Activated T-cell treated with anti-CD3 and anti-CD28 coated beads, Interleukin-2, amount 50 U/mL, for 24 hours (primary cell): Measurements from ENCODE around the gene GTF2F2.

Experiments
- DNase-seq: peaks from one replicate; pipeline ENCODE4 v3.0.0-alpha.2; 2020
- H3K27ac Mint-ChIP-seq: 2 replicates; pipeline ENCODE4 v1.8.0; 2020; ENCODE audit warnings: mild to moderate bottlenecking, mixed read lengths
- H3K27me3 Mint-ChIP-seq: 2 replicates; pipeline ENCODE4 v1.8.0; 2020; ENCODE audit warnings: mixed read lengths
- H3K36me3 Mint-ChIP-seq: 2 replicates; pipeline ENCODE4 v1.8.0; 2020; ENCODE audit warnings: low read depth, mixed read lengths
- H3K4me1 Mint-ChIP-seq: 2 replicates; pipeline ENCODE4 v1.8.0; 2020; ENCODE audit warnings: low read depth, mixed read lengths
- H3K4me3 Mint-ChIP-seq: 2 replicates; pipeline ENCODE4 v1.8.0; 2020; ENCODE audit warnings: mild to moderate bottlenecking, moderate library complexity, mixed read lengths
- H3K9me3 Mint-ChIP-seq: 2 replicates; pipeline ENCODE4 v1.8.0; 2020; ENCODE audit warnings: mixed read lengths

GTF2F2 gene

DNA sequence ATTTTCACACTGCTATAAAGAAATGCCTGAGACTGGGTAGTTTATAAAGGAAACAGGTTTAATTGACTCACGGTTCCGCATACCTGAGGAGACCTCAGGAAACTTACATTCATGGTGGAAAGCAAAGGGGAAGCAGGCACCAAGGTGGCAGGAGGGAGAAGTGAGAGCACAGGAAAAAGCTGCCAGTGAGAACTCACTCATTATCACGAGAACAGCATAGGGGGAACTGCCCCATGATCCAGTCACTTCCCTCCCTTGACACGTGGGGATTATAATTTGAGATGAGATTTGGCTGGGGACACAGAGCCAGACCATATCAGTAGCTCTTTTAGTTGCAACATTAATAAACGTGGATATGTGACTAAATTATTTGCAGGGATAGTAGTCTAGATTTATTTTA is 84.8 kb downstream of the GTF2F2 start:
- no peak for DNase-seq

DNA sequence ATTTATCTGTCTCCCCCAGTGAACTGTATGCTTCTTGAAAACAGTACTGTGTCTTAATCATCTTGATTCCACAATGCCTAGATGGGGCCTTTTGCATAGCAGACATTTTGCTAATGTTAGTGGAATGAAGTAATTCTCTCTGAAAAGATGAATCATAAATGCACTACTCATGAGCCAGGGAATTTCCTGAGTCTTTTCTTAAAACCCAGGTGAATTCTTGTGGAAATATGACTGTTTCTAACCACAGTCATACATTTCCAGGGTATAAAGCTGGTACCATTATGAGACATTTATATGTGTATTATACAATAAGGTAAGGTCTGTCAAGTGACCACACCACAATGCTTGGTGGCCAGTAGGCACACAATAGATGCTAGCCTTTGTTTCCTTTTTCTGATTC is 86.0 kb downstream of the GTF2F2 start:
- peaks cover 32% of the 10 kb centered on the region for H3K4me1 Mint-ChIP-seq
- H3K36me3 Mint-ChIP-seq, result peaks cover 54% of the 10 kb centered on the region
- no peaks in the 10 kb centered on the region for H3K27me3 Mint-ChIP-seq
- H3K27ac Mint-ChIP-seq, result peak overlapping the region; percentile 83
- no peak overlapping the region for H3K4me3 Mint-ChIP-seq
- DNase-seq, result no peak
- H3K9me3 Mint-ChIP-seq, result no peaks in the 10 kb centered on the region

More for the DNA sequence above, 84.8 kb downstream of the GTF2F2 start:
- Mint-ChIP-seq H3K27ac (peak overlapping the region; percentile 14), H3K36me3 (peaks cover 52% of the 10 kb centered on the region), H3K4me1 (peaks cover 32% of the 10 kb centered on the region), H3K9me3 (no peaks in the 10 kb centered on the region), H3K27me3 (no peaks in the 10 kb centered on the region), H3K4me3 (no peak overlapping the region)

DNA sequence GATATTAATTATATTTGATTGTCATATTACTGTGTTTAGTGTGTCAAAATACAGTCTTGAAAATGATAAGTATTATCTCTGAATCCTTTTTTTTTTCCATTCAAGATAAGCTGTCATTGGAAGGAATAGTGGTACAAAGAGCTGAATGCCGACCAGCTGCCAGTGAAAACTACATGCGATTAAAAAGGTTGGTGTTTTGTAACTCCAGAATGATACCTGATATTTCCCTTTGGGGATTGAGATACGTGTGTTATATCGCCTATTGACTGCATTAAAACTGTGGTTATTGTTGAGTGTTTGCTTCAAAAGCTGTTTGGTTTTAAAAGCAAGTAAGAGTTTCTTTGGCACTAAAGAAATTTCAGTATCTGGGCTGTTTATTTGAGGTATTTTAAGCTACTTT is 87.0 kb downstream of the GTF2F2 start:
- Mint-ChIP-seq H3K27ac (no peak overlapping the region), H3K36me3 (peaks cover 46% of the 10 kb centered on the region), H3K4me3 (no peak overlapping the region), H3K27me3 (no peaks in the 10 kb centered on the region), H3K4me1 (peaks cover 31% of the 10 kb centered on the region), H3K9me3 (no peaks in the 10 kb centered on the region)
- no peak for DNase-seq

DNA sequence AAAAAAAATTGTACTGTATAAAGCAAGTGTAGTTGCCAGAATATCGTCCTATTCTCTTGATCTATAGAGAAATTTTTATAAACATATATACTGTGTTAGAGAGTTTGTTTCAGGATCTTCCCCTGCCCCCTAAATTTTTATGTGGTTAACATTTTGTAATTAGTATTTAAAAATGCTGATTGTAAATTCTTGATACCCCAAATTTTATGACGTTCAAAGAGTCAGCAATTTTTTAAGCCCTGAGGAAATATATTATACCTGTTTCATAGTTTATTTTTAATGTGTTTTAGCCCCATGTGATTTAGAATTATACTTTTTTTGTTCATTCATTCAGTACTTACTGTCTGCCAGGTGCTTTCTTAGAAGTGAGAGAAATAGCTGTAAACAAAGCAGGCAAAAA is 87.8 kb downstream of the GTF2F2 start:
- Mint-ChIP-seq H3K36me3 (peaks cover 44% of the 10 kb centered on the region), H3K9me3 (no peaks in the 10 kb centered on the region), H3K4me3 (no peak overlapping the region), H3K4me1 (peaks cover 27% of the 10 kb centered on the region), H3K27ac (no peak overlapping the region), H3K27me3 (no peaks in the 10 kb centered on the region)
- DNase-seq, result no peak

DNA sequence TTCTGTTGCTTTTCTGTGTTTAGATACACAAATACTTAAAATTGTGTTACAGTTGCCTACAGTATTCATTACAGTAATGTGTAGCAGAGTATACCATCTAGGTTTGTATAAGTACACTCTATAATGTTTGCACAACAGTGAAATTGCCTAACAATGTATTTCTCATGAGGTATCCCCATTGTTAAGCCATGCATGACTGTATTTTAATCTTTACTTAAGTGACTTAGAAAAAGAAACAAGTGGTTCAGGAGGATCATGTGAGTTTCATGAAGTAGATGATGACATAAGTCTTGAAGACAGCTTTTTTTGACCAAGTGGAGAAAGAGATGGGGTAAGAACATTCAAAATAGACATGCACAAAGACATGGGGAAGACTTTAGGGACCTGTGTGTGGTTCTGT is 88.9 kb downstream of the GTF2F2 start:
- DNase-seq, result no peak
- no peaks in the 10 kb centered on the region for H3K9me3 Mint-ChIP-seq
- H3K4me1 Mint-ChIP-seq, result peaks cover 24% of the 10 kb centered on the region
- no peak overlapping the region for H3K4me3 Mint-ChIP-seq
- H3K36me3 Mint-ChIP-seq, result peaks cover 48% of the 10 kb centered on the region
- H3K27me3 Mint-ChIP-seq, result no peaks in the 10 kb centered on the region
- H3K27ac Mint-ChIP-seq, result no peak overlapping the region

DNA sequence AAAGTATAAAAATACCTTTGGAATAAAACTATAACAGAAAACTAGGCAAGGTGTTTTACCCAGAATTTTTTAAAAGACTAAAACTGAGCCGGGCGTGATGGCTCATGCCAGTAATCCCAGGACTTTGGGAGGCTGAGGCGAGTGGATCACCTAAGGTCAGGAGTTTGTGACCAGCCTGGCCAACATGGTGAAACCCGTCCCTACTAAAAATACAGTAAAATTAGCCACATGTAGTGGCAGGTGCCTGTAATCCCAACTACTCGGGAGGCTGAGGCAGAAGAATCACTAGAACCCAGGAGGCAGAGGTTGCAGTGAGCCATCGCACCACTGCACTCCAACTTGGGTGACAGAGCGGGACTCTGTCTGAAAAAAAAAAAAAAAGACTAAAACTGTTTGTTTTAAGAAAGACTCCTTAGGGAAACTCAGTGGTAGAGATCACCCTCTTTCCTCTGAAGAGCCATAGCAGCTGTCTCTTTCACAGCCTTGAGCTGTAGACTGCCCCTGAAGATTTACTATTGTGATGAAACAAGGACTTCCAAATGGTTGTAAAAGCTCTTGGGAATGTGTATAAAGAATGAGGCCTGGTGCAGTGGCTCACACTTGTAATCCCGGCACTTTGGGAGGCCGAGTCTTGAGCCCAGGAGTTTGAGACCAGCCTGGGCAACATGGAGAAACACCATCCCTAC is 95.2 kb downstream of the GTF2F2 start:
- H3K27me3 Mint-ChIP-seq, result no peaks in the 10 kb centered on the region
- no peak for DNase-seq
- H3K27ac Mint-ChIP-seq, result no peak overlapping the region
- peaks cover 27% of the 10 kb centered on the region for H3K4me1 Mint-ChIP-seq
- H3K36me3 Mint-ChIP-seq, result peaks cover 42% of the 10 kb centered on the region
- H3K9me3 Mint-ChIP-seq, result no peaks in the 10 kb centered on the region
- H3K4me3 Mint-ChIP-seq, result no peak overlapping the region

DNA sequence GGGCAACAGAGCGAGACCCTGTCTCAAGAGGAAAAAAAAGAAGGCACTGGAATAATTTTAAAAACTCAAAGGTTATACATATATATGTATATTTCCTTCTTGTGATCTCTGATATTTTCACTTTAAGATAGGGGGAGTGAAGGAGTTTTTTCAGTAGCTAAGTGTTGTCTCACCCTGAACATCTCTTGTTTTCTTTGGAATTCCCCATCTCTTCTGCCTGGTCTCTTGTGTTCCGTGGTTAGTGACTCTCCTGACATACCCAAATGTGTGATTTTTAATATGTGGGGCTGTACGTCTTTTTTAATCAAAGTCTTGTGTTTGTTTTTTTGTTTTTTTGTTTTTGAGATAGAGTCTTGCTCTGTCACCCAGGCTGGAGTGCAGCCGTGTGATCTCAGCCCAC is 95.9 kb downstream of the GTF2F2 start:
- Mint-ChIP-seq H3K27ac (no peak overlapping the region), H3K4me1 (peaks cover 27% of the 10 kb centered on the region), H3K4me3 (no peak overlapping the region), H3K9me3 (no peaks in the 10 kb centered on the region), H3K27me3 (no peaks in the 10 kb centered on the region), H3K36me3 (peaks cover 41% of the 10 kb centered on the region)
- DNase-seq, result no peak

DNA sequence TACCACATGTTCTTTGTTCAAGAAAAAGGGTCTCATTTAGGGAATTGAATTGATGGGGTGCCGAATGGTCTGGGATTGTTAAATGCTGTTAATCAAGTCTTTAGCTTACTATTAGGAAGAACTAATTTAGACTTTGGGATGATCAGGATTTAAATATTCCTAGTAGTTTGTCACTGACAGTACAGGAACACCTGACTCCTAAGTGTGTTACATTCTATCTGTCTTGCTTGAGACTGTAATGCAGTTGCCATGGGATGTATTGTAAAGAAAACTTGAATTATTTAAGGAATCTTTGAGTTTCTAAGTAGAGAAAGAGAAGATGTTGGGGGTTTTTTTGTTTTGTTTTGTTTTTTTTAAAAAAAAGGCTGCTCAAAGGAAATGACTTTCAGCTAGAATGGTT is 98.4 kb downstream of the GTF2F2 start:
- H3K36me3 Mint-ChIP-seq, result peaks cover 40% of the 10 kb centered on the region
- no peak overlapping the region for H3K27ac Mint-ChIP-seq
- no peak for DNase-seq
- peaks cover 27% of the 10 kb centered on the region for H3K4me1 Mint-ChIP-seq
- H3K9me3 Mint-ChIP-seq, result no peaks in the 10 kb centered on the region
- H3K27me3 Mint-ChIP-seq, result no peaks in the 10 kb centered on the region
- H3K4me3 Mint-ChIP-seq, result no peak overlapping the region

DNA sequence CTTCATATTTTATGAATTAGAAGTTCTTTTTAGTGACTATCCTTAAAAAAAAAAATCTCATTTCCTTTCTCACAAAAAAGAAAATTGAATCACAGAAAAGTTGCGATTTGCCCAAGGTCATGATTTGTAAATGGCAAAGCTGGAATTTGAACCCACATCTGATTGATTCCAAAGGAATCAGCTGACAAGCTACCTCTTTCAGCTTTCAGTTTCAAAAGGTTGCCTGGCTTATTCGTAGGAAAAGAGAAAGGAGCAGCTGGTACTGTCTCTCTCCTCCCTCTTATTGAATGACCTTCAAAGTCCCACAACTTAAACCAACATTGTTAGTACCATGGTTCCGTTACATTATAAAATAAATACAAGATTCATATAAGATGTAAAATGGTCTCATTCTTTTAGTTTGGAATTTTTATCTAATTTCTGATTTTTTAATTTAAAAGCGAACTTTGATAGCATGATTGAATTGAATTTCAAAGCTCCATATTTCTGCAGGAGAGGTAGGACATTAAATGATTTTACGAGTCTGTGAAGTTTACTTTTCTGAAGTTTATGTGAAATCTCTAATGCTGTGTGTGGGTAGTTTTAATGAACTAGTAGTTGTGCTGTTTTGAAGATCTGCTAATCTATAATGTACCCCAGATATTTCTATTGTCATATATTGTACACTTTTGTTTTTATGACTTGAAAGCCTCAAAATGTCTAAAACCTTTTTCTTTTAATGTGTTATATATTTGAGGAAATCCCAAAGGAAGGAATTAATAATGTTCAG is 99.0 kb downstream of the GTF2F2 start:
- Mint-ChIP-seq H3K4me1 (peaks cover 29% of the 10 kb centered on the region), H3K9me3 (no peaks in the 10 kb centered on the region), H3K27ac (no peak overlapping the region), H3K4me3 (no peak overlapping the region), H3K36me3 (peaks cover 37% of the 10 kb centered on the region), H3K27me3 (no peaks in the 10 kb centered on the region)
- DNase-seq, result no peak

DNA sequence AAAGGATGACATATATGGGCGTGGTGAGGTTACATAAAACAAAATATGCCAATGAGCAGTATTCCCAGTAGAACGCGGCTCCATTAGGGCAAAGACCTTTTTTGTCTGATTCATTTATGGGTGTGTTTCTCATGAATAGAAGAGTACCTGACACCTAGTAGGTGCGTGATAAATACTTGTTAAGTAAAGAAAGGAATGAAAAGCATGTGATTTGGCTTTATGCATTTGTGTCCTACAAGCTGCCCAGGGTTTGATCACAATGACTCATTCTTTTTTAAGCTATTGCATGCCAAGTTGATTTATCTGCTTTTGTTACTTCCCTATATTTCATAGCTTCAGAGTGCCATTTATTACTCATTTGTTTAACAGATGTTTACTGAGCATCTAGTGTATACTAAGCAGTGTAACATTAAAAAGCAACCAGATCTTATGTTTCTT is 99.6 kb downstream of the GTF2F2 start:
- Mint-ChIP-seq H3K9me3 (no peaks in the 10 kb centered on the region), H3K27ac (no peak overlapping the region), H3K36me3 (peaks cover 39% of the 10 kb centered on the region), H3K4me1 (peaks cover 31% of the 10 kb centered on the region), H3K4me3 (no peak overlapping the region), H3K27me3 (no peaks in the 10 kb centered on the region)
- DNase-seq, result no peak

DNA sequence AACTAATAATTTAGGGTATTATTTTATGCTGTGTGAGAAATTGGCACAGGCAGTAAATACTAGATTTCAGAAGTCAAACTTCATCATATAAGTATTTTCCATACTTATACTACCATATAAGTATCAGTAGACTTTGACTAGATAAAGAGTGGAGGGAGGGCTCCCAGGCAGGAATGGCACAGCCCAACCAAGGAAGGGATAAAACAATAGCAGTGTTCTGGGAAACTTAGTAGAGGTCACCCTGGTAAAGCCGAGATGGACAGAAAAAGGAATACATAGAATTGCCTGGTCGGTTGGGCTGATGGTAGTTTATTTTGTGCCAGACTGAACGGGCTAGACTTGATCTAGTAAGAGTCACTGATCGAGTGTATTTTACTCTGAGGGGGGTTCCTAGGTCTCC is 100.1 kb downstream of the GTF2F2 start:
- Mint-ChIP-seq H3K27ac (no peak overlapping the region), H3K36me3 (peaks cover 40% of the 10 kb centered on the region), H3K27me3 (no peaks in the 10 kb centered on the region), H3K9me3 (no peaks in the 10 kb centered on the region), H3K4me3 (no peak overlapping the region), H3K4me1 (peaks cover 34% of the 10 kb centered on the region)
- no peak for DNase-seq

DNA sequence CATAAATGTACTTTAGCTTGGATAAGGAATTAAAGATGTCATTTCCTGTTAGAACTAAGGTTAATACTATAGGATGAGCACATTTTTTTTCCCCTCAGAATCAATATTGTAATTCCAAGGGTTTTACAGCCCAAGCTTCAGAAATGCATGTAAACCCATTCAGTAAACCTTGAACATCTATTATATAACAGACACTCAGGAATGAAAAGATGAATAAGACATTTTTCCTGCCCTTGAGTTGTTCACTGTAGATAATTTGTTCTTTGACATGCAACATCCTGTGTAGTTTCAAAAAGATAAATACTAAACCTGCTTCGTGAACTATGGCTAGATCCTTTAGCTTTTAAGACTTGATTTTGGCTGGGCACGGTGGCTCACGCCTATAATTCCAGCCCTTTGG is 102.2 kb downstream of the GTF2F2 start:
- Mint-ChIP-seq H3K4me1 (peaks cover 30% of the 10 kb centered on the region), H3K27ac (no peak overlapping the region), H3K9me3 (no peaks in the 10 kb centered on the region), H3K4me3 (no peak overlapping the region), H3K36me3 (peaks cover 24% of the 10 kb centered on the region), H3K27me3 (no peaks in the 10 kb centered on the region)
- no peak for DNase-seq

DNA sequence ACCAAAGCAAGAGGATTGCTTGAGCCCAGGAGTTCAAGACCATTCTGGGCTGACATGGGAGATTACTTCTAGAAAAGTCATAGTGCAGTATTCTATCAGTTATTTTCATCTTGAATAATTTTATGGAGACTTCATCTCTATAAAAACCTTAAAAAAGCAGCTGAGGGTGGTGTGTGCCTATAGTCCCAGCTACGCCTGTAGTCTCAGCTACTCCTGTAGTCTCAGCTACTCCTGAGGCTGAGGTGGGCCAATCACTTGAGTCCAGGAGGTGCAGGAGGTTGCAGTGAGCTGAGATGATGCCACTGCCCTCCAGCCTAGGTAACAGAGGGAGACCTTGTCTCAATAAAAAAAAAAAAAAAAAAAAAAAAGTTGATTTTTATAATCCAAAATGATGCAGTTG is 102.6 kb downstream of the GTF2F2 start:
- no peak for DNase-seq
- Mint-ChIP-seq H3K4me3 (no peak overlapping the region), H3K9me3 (no peaks in the 10 kb centered on the region), H3K27ac (no peak overlapping the region), H3K27me3 (no peaks in the 10 kb centered on the region), H3K4me1 (peaks cover 26% of the 10 kb centered on the region), H3K36me3 (peaks cover 22% of the 10 kb centered on the region)

DNA sequence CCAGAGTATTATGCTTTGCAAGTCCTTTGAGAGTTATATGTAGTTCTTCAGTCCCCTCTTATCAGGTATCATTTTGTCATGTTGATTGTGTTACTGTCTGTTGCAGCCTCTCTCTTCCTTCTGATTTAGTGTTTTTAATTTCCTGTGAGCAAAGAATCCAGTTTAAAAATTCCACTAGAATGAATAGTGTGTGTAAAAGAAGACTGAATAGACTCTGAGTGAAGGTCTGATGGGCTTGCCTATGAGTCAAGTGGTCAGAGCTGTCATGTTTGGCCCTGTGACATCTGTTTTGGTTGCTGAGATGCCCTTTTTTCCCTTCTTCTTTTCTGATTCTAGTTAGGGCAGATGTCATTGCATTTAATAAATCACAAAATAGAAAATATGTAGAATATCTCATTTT is 103.9 kb downstream of the GTF2F2 start:
- Mint-ChIP-seq H3K9me3 (no peaks in the 10 kb centered on the region), H3K27ac (no peak overlapping the region), H3K4me1 (peaks cover 22% of the 10 kb centered on the region), H3K4me3 (no peak overlapping the region), H3K36me3 (peaks cover 24% of the 10 kb centered on the region), H3K27me3 (no peaks in the 10 kb centered on the region)
- DNase-seq, result no peak

DNA sequence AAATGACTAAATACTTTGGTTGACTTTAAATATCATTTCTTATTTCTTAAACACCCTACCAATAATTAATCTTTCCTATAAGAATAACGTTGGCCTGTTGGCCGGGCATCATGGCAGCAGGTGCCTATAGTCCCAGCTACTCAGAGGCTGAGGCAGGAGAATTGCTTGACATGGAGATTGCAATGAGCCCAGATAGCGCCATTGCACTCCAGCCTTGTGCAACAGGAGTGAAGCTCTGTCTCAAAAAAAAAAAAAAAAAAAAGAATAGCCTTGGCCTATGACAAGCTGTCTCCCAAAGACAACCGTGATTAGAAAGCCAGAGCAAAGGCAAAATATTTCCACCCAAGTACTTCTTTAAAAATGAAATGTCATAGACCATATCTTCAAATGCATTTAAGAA is 105.1 kb downstream of the GTF2F2 start:
- Mint-ChIP-seq H3K27me3 (no peaks in the 10 kb centered on the region), H3K4me1 (peaks cover 26% of the 10 kb centered on the region), H3K27ac (no peak overlapping the region), H3K4me3 (no peak overlapping the region), H3K36me3 (peaks cover 24% of the 10 kb centered on the region), H3K9me3 (no peaks in the 10 kb centered on the region)
- no peak for DNase-seq
